Heart left ventricle (tissue), 13 donors: ENCODE measurements around the gene ZNF792.

Experiments
- POLR2A ChIP-seq, 2 donors: fragments of 450-650 bp; IDR thresholded peaks; one replicate each; pipeline ENCODE4 v1.6.1; 2017; ENCODE audit warnings: antibody characterized with exemption in 2 of 2, mild to moderate bottlenecking in 2 of 2, moderate library complexity in 2 of 2
- TF ChIP-seq, protein P1 (sequence below), 12 donors: fragments of 200-600 bp; sonication (generic) in 4 of 12; IDR thresholded peaks; one replicate each; pipeline versions ENCODE4 v1.5.0 to v1.8.0; 2018 to 2022; ENCODE audit warnings: antibody characterized with exemption in 12 of 12, mild to moderate bottlenecking in 5 of 12
- donor health status: ischemic (EF 13 %, LVEDD 7.1; RV severe dilation, severe dysfunction).
- donor health status: DM: no; HTN: yes; CAD: no.
- donor health status: DM: no; HTN: no; CAD: no.
- donor health status: ischemic (EF 25% LVEDD 6.9; RV normal size, moderate dysfunction).
- donor health status: ischemic (EF 25% LVEDD 5.7; RV mildly dilated, moderate dysfunction).
- donor health status: ischemic (EF 35%, LVEDD 5.7; RV mildly dilated, moderate dysfunction).
- donor health status: nonischemic (EF 11% LVEDD 7.7; RV severe dilation, severe dysfunction).
- donor health status: DM: yes; HTN: yes; CAD: no.
- donor health status: PGD.
- donor health status: ischemic (EF 29% LVEDD 5.4; RV normal size, mild dysfunction).
- donor health status: nonischemic (EF 23%, LVEDD 6.1; RV moderate dilation, normal function).

DNA sequence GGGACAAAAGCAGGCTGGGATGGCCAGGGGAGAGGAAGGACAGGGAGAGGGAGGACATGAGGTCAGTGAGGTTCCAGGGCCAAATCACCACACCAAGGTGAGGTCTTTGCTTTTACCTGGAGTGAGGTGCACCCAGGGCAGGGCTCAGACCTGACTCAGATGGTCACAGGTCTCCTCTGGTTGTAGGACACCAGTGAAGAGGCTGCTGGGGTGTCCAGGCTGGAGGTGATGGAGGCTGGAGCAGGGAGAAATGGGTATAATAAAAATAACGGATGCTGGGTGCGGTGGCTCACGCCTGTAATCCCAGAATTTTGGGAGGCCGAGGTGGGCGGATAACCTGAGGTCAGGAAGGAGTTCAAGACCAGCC lies 43.0 kb upstream of the ZNF792 start:
- TF ChIP-seq, protein P1, sequence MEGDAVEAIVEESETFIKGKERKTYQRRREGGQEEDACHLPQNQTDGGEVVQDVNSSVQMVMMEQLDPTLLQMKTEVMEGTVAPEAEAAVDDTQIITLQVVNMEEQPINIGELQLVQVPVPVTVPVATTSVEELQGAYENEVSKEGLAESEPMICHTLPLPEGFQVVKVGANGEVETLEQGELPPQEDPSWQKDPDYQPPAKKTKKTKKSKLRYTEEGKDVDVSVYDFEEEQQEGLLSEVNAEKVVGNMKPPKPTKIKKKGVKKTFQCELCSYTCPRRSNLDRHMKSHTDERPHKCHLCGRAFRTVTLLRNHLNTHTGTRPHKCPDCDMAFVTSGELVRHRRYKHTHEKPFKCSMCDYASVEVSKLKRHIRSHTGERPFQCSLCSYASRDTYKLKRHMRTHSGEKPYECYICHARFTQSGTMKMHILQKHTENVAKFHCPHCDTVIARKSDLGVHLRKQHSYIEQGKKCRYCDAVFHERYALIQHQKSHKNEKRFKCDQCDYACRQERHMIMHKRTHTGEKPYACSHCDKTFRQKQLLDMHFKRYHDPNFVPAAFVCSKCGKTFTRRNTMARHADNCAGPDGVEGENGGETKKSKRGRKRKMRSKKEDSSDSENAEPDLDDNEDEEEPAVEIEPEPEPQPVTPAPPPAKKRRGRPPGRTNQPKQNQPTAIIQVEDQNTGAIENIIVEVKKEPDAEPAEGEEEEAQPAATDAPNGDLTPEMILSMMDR (IDR thresholded peaks at IDR 0.05) = no peak
- no peak for TF ChIP-seq POLR2A (IDR thresholded peaks at IDR 0.05)
